ENCODE measurements around the gene PLEKHD1.

PLEKHD1 gene

GRCh38 chr14:69458350-69458749 lies 26.2 kb upstream of the PLEKHD1 start:
- no peak for TF ChIP-seq CTCF (conservative IDR thresholded peaks at IDR 0.05; ENCODE audit: low read depth, low read length)
- H3K4me3 ChIP-seq (ENCODE audit: low read depth, low read length), result no peak overlapping the region
- no peak for DNase-seq (ENCODE audit: low read depth)

- no peak overlapping the region for H3K4me3 ChIP-seq (ENCODE audit: low read depth, low read length)
- DNase-seq (ENCODE audit: low read depth), result no peak
- no peak for TF ChIP-seq CTCF (conservative IDR thresholded peaks at IDR 0.05; ENCODE audit: low read depth, low read length)
These were observed 25.4 kb upstream of the PLEKHD1 start for GRCh38 chr14:69459122-69459521.

GRCh38 chr14:69460093-69460701 lies 24.3 kb upstream of the PLEKHD1 start:
- TF ChIP-seq CTCF (conservative IDR thresholded peaks at IDR 0.05; ENCODE audit: low read depth, low read length), result peak; percentile 89
- peak; percentile 92 for DNase-seq (ENCODE audit: low read depth)
- H3K4me3 ChIP-seq (ENCODE audit: low read depth, low read length), result no peak overlapping the region

GRCh38 chr14:69464379-69464778 lies 20.1 kb upstream of the PLEKHD1 start:
- peak; percentile 27 for DNase-seq (ENCODE audit: low read depth)
- no peak for TF ChIP-seq CTCF (conservative IDR thresholded peaks at IDR 0.05; ENCODE audit: low read depth, low read length)
- H3K4me3 ChIP-seq (ENCODE audit: low read depth, low read length), result no peak overlapping the region

GRCh38 chr14:69464829-69465228 lies 19.7 kb upstream of the PLEKHD1 start:
- DNase-seq (ENCODE audit: low read depth), result peak; percentile 71
- H3K4me3 ChIP-seq (ENCODE audit: low read depth, low read length), result no peak overlapping the region
- TF ChIP-seq CTCF (conservative IDR thresholded peaks at IDR 0.05; ENCODE audit: low read depth, low read length), result no peak

- peak; percentile 40 for DNase-seq (ENCODE audit: low read depth)
- no peak for TF ChIP-seq CTCF (conservative IDR thresholded peaks at IDR 0.05; ENCODE audit: low read depth, low read length)
- H3K4me3 ChIP-seq (ENCODE audit: low read depth, low read length), result no peak overlapping the region
These were observed 15.6 kb upstream of the PLEKHD1 start for GRCh38 chr14:69468949-69469348.

- no peak for TF ChIP-seq CTCF (conservative IDR thresholded peaks at IDR 0.05; ENCODE audit: low read depth, low read length)
- no peak for DNase-seq (ENCODE audit: low read depth)
- no peak overlapping the region for H3K4me3 ChIP-seq (ENCODE audit: low read depth, low read length)
These were observed 13.1 kb upstream of the PLEKHD1 start for GRCh38 chr14:69471436-69471835.
